BLaER1 treated with 17β-estradiol and CSF1 and Interleukin-3, amounts not matched to agents 10 nM and 100 nM (cell line): ENCODE measurements around the gene TMTC1.

Source experiments
- H3K27ac ChIP-seq, 11 experiments: shearing (Covaris generic); formaldehyde crosslinking; 2 replicates each; pipeline ENCODE4 v1.8.1; 2022
- H3K27me3 ChIP-seq, 11 experiments: shearing (Covaris generic); formaldehyde crosslinking; 2 replicates each; pipeline ENCODE4 v1.8.1; 2022
- H3K36me3 ChIP-seq, 11 experiments: shearing (Covaris generic); formaldehyde crosslinking; 2 replicates each; pipeline ENCODE4 v1.8.1; 2022
- H3K4me1 ChIP-seq, 10 experiments: shearing (Covaris generic); formaldehyde crosslinking; 2 replicates each; pipeline ENCODE4 v1.8.1; 2022
- H3K4me2 ChIP-seq, 11 experiments: shearing (Covaris generic); formaldehyde crosslinking; 2 replicates each; pipeline ENCODE4 v1.8.1; 2022
- H3K4me3 ChIP-seq, 10 experiments: shearing (Covaris generic); formaldehyde crosslinking; 2 replicates each; pipeline ENCODE4 v1.8.1; 2022
- H3K9ac ChIP-seq, 11 experiments: shearing (Covaris generic); formaldehyde crosslinking; 2 replicates each; pipeline ENCODE4 v1.8.1; 2022
- H3K9me3 ChIP-seq, 11 experiments: shearing (Covaris generic); formaldehyde crosslinking; replicated peaks in 1 of 11; 2 replicates each; pipeline ENCODE4 v1.8.1; 2022
- H4K20me1 ChIP-seq, 11 experiments: shearing (Covaris generic); formaldehyde crosslinking; 2 replicates each; pipeline ENCODE4 v1.8.1; 2022
- Cebpa-rat ChIP-seq, 11 experiments: shearing (Covaris generic); IDR thresholded peaks; 2 replicates each; pipeline ENCODE4 v1.8.1; 2022

The TMTC1 gene

DNA sequence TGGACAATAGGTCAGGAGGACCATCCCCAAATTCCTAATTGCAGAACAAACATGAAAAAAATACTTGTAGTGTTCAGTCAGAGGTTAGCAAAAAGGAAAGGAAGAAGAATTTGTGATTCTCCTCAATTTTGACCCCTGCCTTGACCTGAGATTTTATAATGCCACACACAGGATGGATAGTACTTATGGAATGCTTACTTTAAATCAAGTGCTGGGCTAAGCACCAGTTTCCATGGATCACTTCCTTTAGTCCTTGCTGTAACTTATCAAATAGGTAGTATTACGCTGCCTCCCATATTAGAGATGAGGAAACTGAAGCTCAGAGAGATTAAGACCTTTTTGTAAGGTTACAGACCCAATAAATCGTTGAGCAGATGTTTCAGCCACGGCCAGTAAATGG, 205.0 kb downstream of the TMTC1 start:
- H4K20me1 ChIP-seq: no peaks in the 10 kb centered on the region
- no peaks in the 10 kb centered on the region for H3K36me3 ChIP-seq
- peaks cover 0 to 9% (median 0%) of the 10 kb centered on the region in 11 experiments; a peak in 1 of 22 replicates for H3K9me3 ChIP-seq
- TF ChIP-seq Cebpa-rat (IDR thresholded peaks at IDR 0.05): no peak
- H3K4me2 ChIP-seq: no peak overlapping the region
- H3K9ac ChIP-seq: no peak overlapping the region
- peaks cover 0 to 37% (median 0%) of the 10 kb centered on the region in 10 experiments; a peak in 7 of 20 replicates for H3K4me1 ChIP-seq
- no peak overlapping the region for H3K4me3 ChIP-seq
- no peak overlapping the region for H3K27ac ChIP-seq
- H3K27me3 ChIP-seq: no peaks in the 10 kb centered on the region

DNA sequence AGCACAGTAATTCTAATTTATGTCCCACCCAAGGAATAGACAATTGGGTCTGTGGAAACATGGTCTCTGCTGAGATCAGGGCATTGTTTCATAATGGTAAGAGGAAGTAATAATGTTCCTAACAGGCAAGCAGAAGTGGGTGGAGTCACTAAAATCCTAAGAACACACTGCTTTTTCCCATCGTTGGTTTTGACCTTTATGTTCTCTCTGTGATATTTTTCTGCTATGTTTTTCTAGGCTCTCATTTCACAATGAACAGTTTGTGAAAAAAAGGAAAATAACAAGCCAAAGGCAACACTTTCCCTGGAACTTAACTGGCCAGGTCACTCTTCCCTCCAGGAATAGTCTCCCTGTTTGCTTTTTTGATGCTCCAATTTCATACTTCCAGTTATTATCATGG, 205.7 kb downstream of the TMTC1 start:
- Histone ChIP-seq H3K4me2 (peak overlapping the region in 2 of 11 experiments; percentile 4 to 5; a peak in 1 of 22 replicates), H3K9ac (no peak overlapping the region), H3K27ac (no peak overlapping the region), H3K9me3 (peaks cover 0 to 9% (median 0%) of the 10 kb centered on the region in 11 experiments; a peak in 1 of 22 replicates), H3K4me3 (no peak overlapping the region), H3K36me3 (no peaks in the 10 kb centered on the region), H4K20me1 (no peaks in the 10 kb centered on the region), H3K27me3 (no peaks in the 10 kb centered on the region), H3K4me1 (peaks cover 0 to 37% (median 0%) of the 10 kb centered on the region in 10 experiments; a peak in 7 of 20 replicates)
- no peak for TF ChIP-seq Cebpa-rat (IDR thresholded peaks at IDR 0.05)

DNA sequence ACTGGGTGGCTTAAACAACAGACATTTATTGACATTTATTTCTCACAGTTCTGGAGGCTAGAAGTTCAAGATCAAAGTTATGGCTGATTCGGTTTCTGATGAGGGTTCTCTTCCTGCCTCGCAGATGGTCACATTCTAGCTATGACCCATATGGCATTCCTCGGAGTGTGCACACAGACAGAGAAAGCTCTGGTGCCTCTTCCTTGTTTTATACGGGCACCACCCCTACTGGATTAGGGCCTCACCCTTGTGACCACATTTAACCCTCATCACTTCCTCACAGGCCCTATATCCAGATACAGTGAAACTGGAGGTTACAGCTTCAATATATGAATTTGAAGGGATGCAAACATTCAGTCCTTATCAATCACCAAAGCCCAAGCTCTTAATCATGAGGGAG, 209.2 kb downstream of the TMTC1 start:
- Histone ChIP-seq H3K27me3 (no peaks in the 10 kb centered on the region), H4K20me1 (no peaks in the 10 kb centered on the region), H3K4me1 (peaks cover 6 to 30% (median 9%) of the 10 kb centered on the region in 10 experiments; a peak in 18 of 20 replicates), H3K4me3 (no peak overlapping the region), H3K9ac (no peak overlapping the region), H3K36me3 (no peaks in the 10 kb centered on the region), H3K27ac (no peak overlapping the region), H3K4me2 (peak overlapping the region in 4 of 11 experiments; percentile 20 to 42 (median 32); a peak in 4 of 22 replicates), H3K9me3 (peaks cover 0 to 9% (median 0%) of the 10 kb centered on the region in 11 experiments; a peak in 1 of 22 replicates)
- TF ChIP-seq Cebpa-rat (IDR thresholded peaks at IDR 0.05): no peak

DNA sequence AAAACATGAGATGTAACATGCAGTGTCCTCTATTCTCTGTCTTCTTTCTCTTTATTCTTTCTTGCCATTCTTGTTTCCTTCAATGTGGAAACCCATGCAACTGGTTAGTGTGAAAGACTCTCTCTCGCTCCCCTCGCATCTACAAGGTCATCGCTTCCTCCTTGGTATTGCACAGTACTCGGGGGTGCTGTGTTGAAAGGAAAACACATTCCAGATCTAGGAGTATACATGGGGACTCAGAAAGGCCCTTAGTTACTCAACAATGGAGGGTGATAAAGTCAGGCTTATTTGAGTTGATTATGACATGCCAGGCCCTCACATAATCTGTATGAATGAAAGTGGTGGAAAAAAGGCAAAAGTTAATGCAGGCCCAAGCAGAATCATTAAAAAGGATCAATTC, 210.8 kb downstream of the TMTC1 start:
- no peaks in the 10 kb centered on the region for H4K20me1 ChIP-seq
- H3K9me3 ChIP-seq: peaks cover 0 to 9% (median 0%) of the 10 kb centered on the region in 11 experiments; a peak in 1 of 22 replicates
- no peak for TF ChIP-seq Cebpa-rat (IDR thresholded peaks at IDR 0.05)
- H3K4me3 ChIP-seq: no peak overlapping the region
- no peaks in the 10 kb centered on the region for H3K27me3 ChIP-seq
- no peaks in the 10 kb centered on the region for H3K36me3 ChIP-seq
- H3K4me2 ChIP-seq: no peak overlapping the region
- H3K4me1 ChIP-seq: peaks cover 14 to 37% (median 16%) of the 10 kb centered on the region in 10 experiments
- H3K9ac ChIP-seq: no peak overlapping the region
- H3K27ac ChIP-seq: no peak overlapping the region

DNA sequence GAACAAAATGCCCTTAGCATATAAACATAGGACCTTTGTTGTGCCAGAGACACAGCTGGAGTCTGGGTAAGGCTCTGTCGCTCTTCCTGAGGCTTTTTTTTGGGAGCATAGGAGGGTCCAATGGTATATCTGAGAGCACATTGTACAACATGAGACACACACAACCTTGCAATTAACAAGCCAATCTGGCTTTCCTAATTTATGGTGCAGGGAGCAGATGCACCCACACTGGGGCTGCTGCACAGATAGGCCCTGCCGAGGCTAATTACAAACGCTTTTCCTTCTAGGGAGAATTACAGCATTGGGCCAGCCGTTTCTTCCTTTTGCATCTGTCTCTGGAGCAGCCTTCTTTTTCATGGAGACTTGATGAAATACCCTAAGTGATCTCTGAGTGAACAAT, 211.3 kb downstream of the TMTC1 start:
- H3K36me3 ChIP-seq: no peaks in the 10 kb centered on the region
- H3K9me3 ChIP-seq: peaks cover 0 to 9% (median 0%) of the 10 kb centered on the region in 11 experiments; a peak in 1 of 22 replicates
- no peaks in the 10 kb centered on the region for H3K27me3 ChIP-seq
- TF ChIP-seq Cebpa-rat (IDR thresholded peaks at IDR 0.05): no peak
- H3K9ac ChIP-seq: no peak overlapping the region
- H3K4me2 ChIP-seq: no peak overlapping the region
- H3K4me1 ChIP-seq: peaks cover 14 to 34% (median 16%) of the 10 kb centered on the region in 10 experiments
- no peaks in the 10 kb centered on the region for H4K20me1 ChIP-seq
- H3K27ac ChIP-seq: no peak overlapping the region
- H3K4me3 ChIP-seq: no peak overlapping the region

DNA sequence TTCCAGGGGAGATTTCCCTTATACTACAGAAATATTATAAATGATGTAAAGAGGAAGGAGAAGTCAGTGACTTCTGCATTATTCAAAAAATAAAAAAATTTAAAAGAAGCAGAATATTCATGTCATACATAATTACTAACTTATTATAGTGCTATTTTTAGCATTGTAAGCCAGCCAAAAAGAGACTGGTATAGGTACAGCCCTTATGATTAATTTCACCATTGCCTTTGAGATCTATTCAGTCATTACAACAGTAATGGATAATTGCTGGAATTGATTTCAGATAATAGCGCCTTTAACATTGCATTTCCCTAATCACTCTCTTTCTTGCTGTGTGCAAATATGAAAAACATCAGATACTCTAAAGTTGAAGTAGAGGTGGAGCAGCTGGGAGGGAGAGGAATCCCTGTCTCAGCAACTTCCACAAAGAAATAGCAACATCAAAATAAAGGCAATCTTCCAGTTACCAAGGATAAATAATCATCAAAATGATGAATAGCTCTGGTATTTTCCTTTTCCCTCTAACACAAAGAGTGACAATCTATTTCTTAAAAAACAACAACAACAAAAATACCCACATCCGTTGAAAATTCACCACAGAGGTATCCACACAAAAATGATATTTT, 214.5 kb downstream of the TMTC1 start:
- no peak for TF ChIP-seq Cebpa-rat (IDR thresholded peaks at IDR 0.05)
- Histone ChIP-seq H3K9me3 (peaks cover 0 to 9% (median 0%) of the 10 kb centered on the region in 11 experiments; a peak in 3 of 22 replicates), H4K20me1 (no peaks in the 10 kb centered on the region), H3K27me3 (no peaks in the 10 kb centered on the region), H3K4me3 (no peak overlapping the region), H3K36me3 (no peaks in the 10 kb centered on the region), H3K9ac (no peak overlapping the region), H3K4me1 (peaks cover 12 to 26% (median 18%) of the 10 kb centered on the region in 10 experiments), H3K4me2 (peak overlapping the region; percentile 11 to 72 (median 51)), H3K27ac (peak overlapping the region in 4 of 11 experiments; percentile 19 to 52 (median 34); a peak in 7 of 22 replicates)

DNA sequence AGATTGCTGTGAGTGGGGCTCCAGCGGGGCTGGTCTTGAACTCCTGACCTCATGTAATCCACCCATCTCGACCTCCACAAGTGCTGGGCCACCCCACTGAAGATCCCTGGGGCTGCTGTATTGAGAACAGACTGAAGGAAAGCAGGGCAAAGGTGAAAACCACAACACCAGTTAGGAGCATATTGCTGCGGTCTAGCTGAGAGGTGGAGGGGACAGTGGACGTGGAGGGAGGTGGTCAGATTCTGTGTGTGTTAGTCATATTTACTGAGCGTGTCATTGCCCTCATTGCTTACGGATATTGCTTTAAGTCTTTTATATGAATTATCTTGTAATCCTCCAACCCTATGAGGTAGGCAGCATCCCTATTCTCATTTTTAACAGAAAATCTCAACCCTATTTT, 217.3 kb downstream of the TMTC1 start:
- no peak for TF ChIP-seq Cebpa-rat (IDR thresholded peaks at IDR 0.05)
- peaks cover 0 to 9% (median 0%) of the 10 kb centered on the region in 11 experiments; a peak in 2 of 22 replicates for H3K9me3 ChIP-seq

DNA sequence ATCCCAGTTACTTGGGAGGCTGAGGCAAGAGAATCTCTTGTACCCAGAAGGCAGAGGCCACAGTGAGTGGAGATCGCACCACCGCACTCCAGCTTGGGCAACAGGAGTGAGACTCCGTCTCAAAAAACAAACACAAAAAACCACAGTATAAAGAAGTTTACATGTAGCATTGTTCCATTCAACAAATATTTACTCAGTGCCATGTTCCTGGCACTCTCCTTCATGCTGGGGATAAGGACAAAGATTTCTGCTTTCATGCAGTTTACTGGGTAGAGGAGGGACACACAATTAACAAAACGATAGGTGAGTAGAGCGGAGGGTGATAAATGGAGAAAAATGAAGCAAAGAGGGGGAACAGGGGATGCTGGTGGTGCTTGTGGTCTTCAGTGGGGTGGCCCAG, 218.0 kb downstream of the TMTC1 start:
- Histone ChIP-seq H4K20me1 (no peaks in the 10 kb centered on the region), H3K4me1 (peaks cover 17 to 29% (median 22%) of the 10 kb centered on the region in 10 experiments), H3K27ac (no peak overlapping the region), H3K4me2 (no peak overlapping the region), H3K9ac (no peak overlapping the region), H3K9me3 (peaks cover 0 to 9% (median 0%) of the 10 kb centered on the region in 11 experiments; a peak in 2 of 22 replicates), H3K4me3 (no peak overlapping the region), H3K27me3 (no peaks in the 10 kb centered on the region), H3K36me3 (no peaks in the 10 kb centered on the region)
- TF ChIP-seq Cebpa-rat (IDR thresholded peaks at IDR 0.05): no peak

More for the DNA sequence above, 217.3 kb downstream of the TMTC1 start:
- H3K36me3 ChIP-seq: no peaks in the 10 kb centered on the region
- H3K4me3 ChIP-seq: no peak overlapping the region
- H3K4me2 ChIP-seq: no peak overlapping the region
- no peaks in the 10 kb centered on the region for H3K27me3 ChIP-seq
- no peak overlapping the region for H3K27ac ChIP-seq
- H3K4me1 ChIP-seq: peaks cover 17 to 29% (median 22%) of the 10 kb centered on the region in 10 experiments
- H4K20me1 ChIP-seq: no peaks in the 10 kb centered on the region
- no peak overlapping the region for H3K9ac ChIP-seq

DNA sequence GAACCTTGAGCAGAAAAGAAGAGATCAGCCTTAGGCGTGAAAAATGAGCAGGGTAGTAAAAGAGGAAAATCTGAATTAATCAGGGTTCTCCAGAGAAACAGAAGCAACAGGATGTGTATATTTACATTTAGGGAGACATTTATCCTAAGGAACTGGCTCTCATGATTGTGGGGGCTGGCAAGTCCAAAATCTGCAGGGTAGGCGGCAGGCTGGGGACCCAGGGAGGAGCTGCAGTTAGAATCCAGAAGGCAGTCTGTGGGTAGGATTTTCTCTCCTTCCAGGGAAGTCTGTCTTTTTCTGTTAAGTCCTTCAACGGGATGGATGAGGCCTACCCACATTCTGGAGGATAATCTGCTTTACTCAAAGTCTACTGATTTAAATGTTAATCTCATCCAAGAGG, 218.8 kb downstream of the TMTC1 start:
- Histone ChIP-seq H3K9me3 (peaks cover 0 to 9% (median 0%) of the 10 kb centered on the region in 11 experiments; a peak in 2 of 22 replicates), H3K9ac (no peak overlapping the region), H3K4me3 (no peak overlapping the region), H3K36me3 (no peaks in the 10 kb centered on the region), H3K4me1 (peaks cover 15 to 25% (median 20%) of the 10 kb centered on the region in 10 experiments), H4K20me1 (no peaks in the 10 kb centered on the region), H3K27ac (no peak overlapping the region), H3K27me3 (no peaks in the 10 kb centered on the region), H3K4me2 (no peak overlapping the region)
- TF ChIP-seq Cebpa-rat (IDR thresholded peaks at IDR 0.05): no peak
